Cardiac septum (tissue), 1 donor: ENCODE data around the gene MKNK1. TPM values are rescaled to one million over a fixed set of nuclear protein-coding genes. Genes with fewer than 3 reads are reported as not detected.

Experiments used
- DNase-seq: peaks from one replicate; pipeline ENCODE4 v3.0.0-alpha.2; 2020; ENCODE audit warnings: low spot score
- intact Hi-C: fragments of 100-400 bp; cut with DNase I; formaldehyde crosslinking; loops from one replicate; pipeline ENCODE4 v1.14.0; 2022
- total RNA-seq: library from RNA; stranded (reverse); fragmentation: NEBNext Ultra II Directional; extraction: Animal tissue kit (Norgen Biotek cat#: 25700); gene quantifications from one replicate; pipeline ENCODE4 v1.2.1, GENCODE V29; 2021
- donor health status: DM: no; HTN: no; CAD: no.

The MKNK1 gene
- total RNA-seq, 1 donor from 2014 or later, result 38.2 TPM

DNA sequence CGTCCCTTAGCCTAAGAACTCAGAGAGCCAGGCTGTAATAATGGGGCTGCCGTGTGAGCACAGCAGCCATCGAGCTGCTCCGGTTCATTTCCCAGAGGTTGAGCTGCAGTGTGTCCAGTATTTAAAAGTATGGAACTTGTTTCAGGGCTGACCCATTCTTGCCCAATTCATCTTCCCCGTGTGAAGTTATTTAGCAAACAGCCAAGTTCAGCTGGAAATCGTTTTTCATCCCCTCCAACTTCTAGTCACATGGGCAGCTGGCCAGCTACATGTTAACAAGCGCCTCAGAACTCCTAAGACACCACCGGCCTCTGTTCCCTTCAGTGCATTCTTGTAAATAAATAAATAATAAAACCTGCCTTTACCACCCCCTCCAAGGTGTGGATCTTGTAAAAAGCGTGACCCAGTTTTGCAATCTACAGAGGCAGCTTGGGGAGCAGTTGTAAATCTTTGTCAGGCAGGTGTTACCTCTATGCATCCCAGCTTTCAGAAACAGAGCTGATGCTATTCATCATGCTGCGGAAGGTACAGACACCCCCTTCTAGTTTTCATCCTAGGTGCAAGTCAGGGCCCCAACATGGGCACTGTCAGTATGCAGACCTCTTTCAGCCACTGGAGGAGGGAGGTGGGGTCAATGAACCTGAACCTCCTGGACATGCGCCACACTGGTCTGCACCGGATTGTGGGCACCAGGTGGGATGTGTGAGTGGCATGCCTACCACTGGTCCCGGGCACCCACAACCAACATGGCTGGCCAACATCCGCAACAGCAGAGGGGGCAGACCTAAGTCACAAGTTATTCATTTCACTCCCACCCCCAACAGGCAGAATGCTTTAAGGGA is 34.0 kb downstream of the MKNK1 start:
- DNase-seq, result peak; percentile 62

DNA sequence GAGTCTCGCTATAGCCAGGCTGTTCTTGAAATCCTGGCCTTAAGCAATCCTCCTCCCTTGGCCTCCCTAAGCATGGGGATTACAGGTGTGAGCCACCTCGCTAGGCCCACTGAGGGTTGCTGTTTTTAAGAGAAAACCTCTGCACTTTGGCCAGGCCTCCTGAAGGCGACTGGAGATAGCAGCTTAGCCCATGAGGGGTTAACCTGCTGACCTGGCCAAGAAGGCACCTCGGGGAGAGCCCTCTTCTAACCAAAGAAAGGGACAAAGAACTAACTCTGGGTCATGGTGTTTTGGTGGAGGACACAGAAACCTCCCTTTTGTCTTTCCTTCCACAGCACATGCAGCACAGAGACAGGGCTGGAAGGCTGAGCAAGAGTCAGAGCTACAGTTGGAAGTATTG is 35.0 kb downstream of the MKNK1 start:
- intact Hi-C loops, result no loop called here
- peak; percentile 15 for DNase-seq

More for the DNA sequence above, 34.0 kb downstream of the MKNK1 start:
- intact Hi-C loops, result no loop called here

GRCh38 chr1:46568461-46568891 is 35.6 kb downstream of the MKNK1 start:
- intact Hi-C loops, result no loop called here

DNA sequence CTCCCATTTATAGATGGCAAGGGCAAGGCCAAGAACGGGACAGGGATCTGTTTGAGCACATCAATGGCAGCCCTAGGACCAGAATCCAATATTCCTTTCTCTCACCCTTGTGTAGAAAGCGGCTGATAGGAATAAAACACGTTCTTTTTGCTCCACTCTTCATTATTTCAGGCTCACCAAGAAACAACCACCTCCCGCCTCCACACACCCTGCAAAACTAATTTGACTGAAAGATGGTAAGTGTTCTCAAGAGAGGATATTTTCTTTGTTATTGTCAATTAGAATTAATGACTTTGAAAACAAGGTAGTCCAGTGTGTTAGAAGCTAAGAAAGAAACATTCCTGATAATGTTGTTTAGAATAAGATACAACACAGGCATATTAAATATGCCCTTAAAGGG is 40.7 kb downstream of the MKNK1 start:
- intact Hi-C loops, result no loop called here
- DNase-seq, result no peak

More at GRCh38 chr1:46568461-46568891, 35.6 kb downstream of the MKNK1 start:
- no peak for DNase-seq

DNA sequence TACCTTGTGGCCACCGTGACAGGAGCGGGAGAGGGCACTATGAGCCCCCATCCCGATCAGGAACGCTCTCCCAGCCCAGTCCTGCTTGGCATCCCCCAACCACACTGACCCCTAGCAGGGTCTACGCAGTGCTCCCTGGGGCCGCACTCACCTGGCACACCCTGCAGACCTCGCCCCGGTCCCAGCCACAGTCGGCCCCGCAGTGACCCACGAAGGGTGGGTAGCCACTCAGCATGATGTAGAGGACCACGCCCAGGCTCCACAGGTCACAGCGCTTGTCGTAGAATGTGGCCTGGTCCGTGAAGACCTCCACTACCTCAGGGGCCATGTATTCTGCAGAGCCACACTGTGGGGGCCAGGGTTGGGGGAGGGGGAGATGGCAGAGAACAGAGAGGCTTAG is 41.6 kb downstream of the MKNK1 start:
- intact Hi-C loops, result no loop called here
- no peak for DNase-seq

DNA sequence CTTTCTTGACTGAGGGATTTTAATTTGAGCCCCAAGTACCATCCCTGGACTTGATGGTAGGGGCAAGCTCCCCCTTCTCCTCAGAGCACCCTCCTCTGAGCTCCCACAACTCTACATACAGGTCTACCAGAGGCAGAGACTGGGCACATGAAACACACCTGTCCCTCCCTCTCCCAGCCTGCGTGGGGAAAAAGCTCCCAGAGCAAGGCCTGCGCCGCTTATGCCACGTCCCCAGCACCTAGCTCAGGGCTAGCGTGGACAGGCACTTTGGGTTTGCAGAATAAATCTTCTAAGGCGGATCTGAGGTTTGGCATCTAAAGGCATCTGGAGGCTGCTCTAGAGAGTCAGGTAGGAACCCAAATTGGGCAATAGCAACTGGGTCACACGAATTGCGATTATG is 45.1 kb downstream of the MKNK1 start:
- DNase-seq, result no peak
- intact Hi-C loops, result no loop called here

GRCh38 chr1:46558141-46558963 is 45.7 kb downstream of the MKNK1 start:
- intact Hi-C loops, result no loop called here

GRCh38 chr1:46557403-46557802 is 46.7 kb downstream of the MKNK1 start:
- intact Hi-C loops, result no loop called here
- DNase-seq, result no peak

More at GRCh38 chr1:46558141-46558963, 45.7 kb downstream of the MKNK1 start:
- DNase-seq, result no peak

GRCh38 chr1:46556822-46557221 is 47.2 kb downstream of the MKNK1 start:
- intact Hi-C loops, result no loop called here
- no peak for DNase-seq

DNA sequence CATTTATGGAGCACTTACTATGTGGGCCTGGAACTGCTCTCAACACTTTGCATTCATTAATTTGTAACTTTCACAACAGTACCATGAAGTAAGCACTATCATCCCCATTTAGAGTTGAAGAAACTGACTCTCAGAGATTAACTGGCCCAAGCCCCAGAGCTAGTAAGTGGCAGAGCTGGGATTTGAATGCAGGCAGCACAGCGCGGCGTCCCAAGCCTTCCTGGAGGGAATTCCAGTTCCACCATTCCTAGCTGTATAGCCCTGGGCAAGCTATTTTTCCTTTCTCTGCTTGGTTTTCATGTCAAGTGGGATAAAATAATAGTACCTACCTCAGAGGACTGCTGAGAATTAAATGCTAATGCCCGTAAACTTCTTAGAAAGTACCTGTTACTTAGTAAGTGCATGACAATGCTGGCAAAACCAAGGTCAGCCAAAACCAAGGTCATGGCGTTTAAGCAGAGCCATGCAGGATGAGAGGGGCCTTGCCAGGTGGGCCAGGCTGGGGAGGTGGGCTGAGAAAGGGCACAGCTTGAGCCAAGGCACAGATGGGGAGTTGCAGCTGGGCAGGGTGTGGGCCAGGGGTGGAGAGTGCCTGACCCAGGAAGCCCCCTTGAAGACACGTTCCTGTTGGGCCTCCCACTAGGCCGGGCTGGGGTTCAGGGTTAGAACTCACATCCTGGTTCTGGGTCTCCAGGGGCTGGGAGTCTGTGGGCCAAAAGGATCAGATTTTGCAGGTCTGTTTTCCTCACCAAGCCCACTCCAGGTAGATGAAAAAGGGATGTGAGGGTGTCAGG is 48.0 kb downstream of the MKNK1 start:
- no peak for DNase-seq
- intact Hi-C loops, result no loop called here

- intact Hi-C loops, result no loop called here
Measured at GRCh38 chr1:46554597-46555381, 49.3 kb downstream of the MKNK1 start.

DNA sequence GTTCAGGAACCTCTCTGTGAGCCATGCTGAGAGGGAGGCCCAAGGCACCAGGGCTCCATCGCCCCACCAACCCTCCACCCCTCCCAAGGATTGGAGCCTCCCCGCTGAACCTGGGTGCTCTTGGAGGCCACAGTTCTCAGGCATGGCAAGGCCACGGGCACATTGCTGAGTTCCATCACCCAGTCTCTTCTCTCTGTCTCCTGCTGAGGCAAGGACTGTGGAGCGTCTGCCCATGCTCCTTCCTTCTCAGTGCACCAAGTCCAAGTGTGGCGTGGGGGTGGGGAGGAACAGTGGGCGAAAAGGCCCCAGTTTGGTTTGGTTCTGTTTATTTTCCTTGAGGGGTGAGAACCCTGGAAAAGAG is 49.9 kb downstream of the MKNK1 start:
- DNase-seq, result no peak
- intact Hi-C loops, result no loop called here

More at GRCh38 chr1:46554597-46555381, 49.3 kb downstream of the MKNK1 start:
- DNase-seq, result no peak

GRCh38 chr1:46553506-46553905 is 50.6 kb downstream of the MKNK1 start:
- intact Hi-C loops, result no loop called here
- DNase-seq, result no peak

- no peak for DNase-seq
- intact Hi-C loops, result no loop called here
Measured at GRCh38 chr1:46552357-46553237, 51.5 kb downstream of the MKNK1 start.

DNA sequence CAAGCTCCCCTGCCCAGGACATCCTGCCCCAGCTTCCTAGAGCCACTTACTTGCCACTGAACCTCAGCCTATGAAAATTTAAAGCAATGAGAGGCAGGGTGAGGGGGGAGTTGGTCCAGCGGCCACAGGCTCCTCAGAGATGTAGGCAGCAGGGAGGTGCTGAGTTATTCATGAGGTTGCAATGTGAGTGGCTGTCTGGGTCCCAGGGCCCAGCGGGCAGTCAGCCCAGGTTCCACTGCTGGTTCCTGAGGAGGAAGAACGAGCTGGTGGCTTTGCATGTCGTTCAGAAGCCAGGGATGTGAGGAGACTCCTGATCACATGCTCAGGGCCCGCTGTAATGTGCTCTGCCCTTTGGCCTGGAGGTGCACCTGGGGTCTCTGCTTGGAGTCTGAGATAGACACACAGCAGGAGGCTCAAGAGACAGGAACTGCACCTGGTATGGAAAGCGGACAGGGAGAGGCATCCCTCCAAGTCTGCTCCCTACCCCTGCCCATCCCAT is 52.4 kb downstream of the MKNK1 start, which contains the start of gene KNCN:
TSS of gene KNCN (minus strand) at position 51 of the 499 bp plus-strand sequence. CDS start 432 bp downstream, outside the sequence.
- no peak for DNase-seq
- intact Hi-C loops, result no loop called here

DNA sequence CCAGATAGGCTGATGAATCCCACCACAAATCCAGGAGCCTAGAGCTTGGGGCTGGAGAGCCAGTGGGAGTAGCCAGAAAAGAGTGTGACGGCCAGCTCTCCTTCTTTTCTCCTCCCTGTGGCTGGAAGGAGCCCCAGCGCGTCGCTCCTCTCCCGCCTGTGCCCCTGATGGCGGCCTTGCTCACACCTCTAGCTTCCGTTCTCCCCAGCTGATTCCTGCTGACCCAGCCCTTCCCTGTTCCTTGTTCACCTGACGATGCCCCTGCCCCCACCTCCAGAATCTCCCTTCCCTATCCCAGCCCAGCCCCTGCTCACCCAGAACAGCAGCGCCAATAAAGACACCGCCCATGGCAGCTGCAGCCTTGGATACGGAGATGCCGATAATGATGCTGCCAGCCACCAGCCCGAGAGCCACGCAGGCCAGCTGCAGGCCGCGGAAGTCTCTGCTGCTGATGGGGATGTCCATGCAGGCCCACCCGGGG is 53.3 kb downstream of the MKNK1 start:
- intact Hi-C loops, result no loop called here

More for the DNA sequence above, 53.3 kb downstream of the MKNK1 start:
- no peak for DNase-seq
